Activated T-helper 2 cell treated with anti-CD3 and anti-CD28 coated beads, Interferon-gamma antibody, Interleukin-2, Interleukin-4, amounts not matched to agents 10 μg/mL and 5 μg/mL and 100 μg/mL, durations not matched to agents 14 hours and 24 hours and 36 hours (primary cell): Measurements from ENCODE around the gene APBB2. TPM values are rescaled to one million over a fixed set of nuclear protein-coding genes. Genes with fewer than 3 reads are reported as not detected.
"Not testable (repeated sequence)": the region's sequence is repeated elsewhere in the genome, so short reads cannot be mapped to it uniquely, and the experiment has no call there.

Source experiments
- DNase-seq: peaks from one replicate; pipeline ENCODE4 v3.0.0; 2021; ENCODE audit warnings: low spot score
- H3K27ac Mint-ChIP-seq: one replicate; pipeline ENCODE4 v1.8.0; 2021; ENCODE audit warnings: mixed read lengths
- H3K27me3 Mint-ChIP-seq: one replicate; pipeline ENCODE4 v1.8.0; 2021; ENCODE audit warnings: low read depth, mixed read lengths
- H3K36me3 Mint-ChIP-seq: one replicate; pipeline ENCODE4 v1.8.0; 2021; ENCODE audit warnings: low read depth, mixed read lengths
- H3K4me1 Mint-ChIP-seq: one replicate; pipeline ENCODE4 v1.8.0; 2021; ENCODE audit warnings: low read depth, mixed read lengths
- H3K4me3 Mint-ChIP-seq: one replicate; pipeline ENCODE4 v1.8.0; 2021; ENCODE audit warnings: low read depth, mild to moderate bottlenecking, moderate library complexity, mixed read lengths
- H3K9me3 Mint-ChIP-seq: one replicate; pipeline ENCODE4 v1.8.0; 2021; ENCODE audit warnings: mixed read lengths
- intact Hi-C: fragments of 100-400 bp; cut with micrococcal nuclease; formaldehyde crosslinking; loops from one replicate; pipeline ENCODE4 v1.15.1; 2023
- total RNA-seq: library from RNA; stranded (reverse); gene quantifications from 2 replicates; pipeline ENCODE4 v1.2.3, GENCODE V29; 2022

Gene APBB2
- total RNA-seq, 1 donor from 2014 or later = 0.73 TPM

- no peaks in the 10 kb centered on the region for H3K27me3 Mint-ChIP-seq
- DNase-seq = no peak
- H3K9me3 Mint-ChIP-seq = no peaks in the 10 kb centered on the region
- intact Hi-C loops = no loop called here
- H3K36me3 Mint-ChIP-seq = no peaks in the 10 kb centered on the region
- H3K4me3 Mint-ChIP-seq = no peak overlapping the region
- no peak overlapping the region for H3K27ac Mint-ChIP-seq
- H3K4me1 Mint-ChIP-seq = no peaks in the 10 kb centered on the region
Measured at GRCh38 chr4:41158274-41158673, 56.1 kb downstream of the APBB2 start.

- no peaks in the 10 kb centered on the region for H3K27me3 Mint-ChIP-seq
- no peaks in the 10 kb centered on the region for H3K36me3 Mint-ChIP-seq
- H3K9me3 Mint-ChIP-seq = no peaks in the 10 kb centered on the region
- no peak overlapping the region for H3K27ac Mint-ChIP-seq
- intact Hi-C loops = no loop called here
- H3K4me3 Mint-ChIP-seq = no peak overlapping the region
- H3K4me1 Mint-ChIP-seq = no peaks in the 10 kb centered on the region
- DNase-seq = no peak
Measured at GRCh38 chr4:41157009-41157408, 57.3 kb downstream of the APBB2 start.

GRCh38 chr4:41156574-41156973, 57.8 kb downstream of the APBB2 start:
- Mint-ChIP-seq H3K27ac (no peak overlapping the region), H3K9me3 (no peaks in the 10 kb centered on the region), H3K4me3 (no peak overlapping the region), H3K36me3 (no peaks in the 10 kb centered on the region), H3K4me1 (no peaks in the 10 kb centered on the region), H3K27me3 (no peaks in the 10 kb centered on the region)
- intact Hi-C loops = no loop called here
- DNase-seq = no peak

GRCh38 chr4:41155194-41155830, 59.0 kb downstream of the APBB2 start:
- no peaks in the 10 kb centered on the region for H3K4me1 Mint-ChIP-seq
- H3K36me3 Mint-ChIP-seq = no peaks in the 10 kb centered on the region
- H3K27ac Mint-ChIP-seq = no peak overlapping the region
- intact Hi-C loops = no loop called here
- no peaks in the 10 kb centered on the region for H3K27me3 Mint-ChIP-seq
- no peak for DNase-seq
- no peaks in the 10 kb centered on the region for H3K9me3 Mint-ChIP-seq
- H3K4me3 Mint-ChIP-seq = no peak overlapping the region

- H3K4me1 Mint-ChIP-seq = no peaks in the 10 kb centered on the region
- intact Hi-C loops = no loop called here
- no peak overlapping the region for H3K27ac Mint-ChIP-seq
- no peaks in the 10 kb centered on the region for H3K9me3 Mint-ChIP-seq
- no peaks in the 10 kb centered on the region for H3K27me3 Mint-ChIP-seq
- no peaks in the 10 kb centered on the region for H3K36me3 Mint-ChIP-seq
- no peak overlapping the region for H3K4me3 Mint-ChIP-seq
- no peak for DNase-seq
Measured at GRCh38 chr4:41154814-41155177, 59.5 kb downstream of the APBB2 start.

- no peaks in the 10 kb centered on the region for H3K9me3 Mint-ChIP-seq
- DNase-seq = no peak
- H3K27me3 Mint-ChIP-seq = no peaks in the 10 kb centered on the region
- intact Hi-C loops = no loop called here
- H3K4me1 Mint-ChIP-seq = no peaks in the 10 kb centered on the region
- H3K4me3 Mint-ChIP-seq = no peak overlapping the region
- H3K27ac Mint-ChIP-seq = no peak overlapping the region
- no peaks in the 10 kb centered on the region for H3K36me3 Mint-ChIP-seq
Measured at GRCh38 chr4:41154010-41154813, 60.1 kb downstream of the APBB2 start.

GRCh38 chr4:41150401-41150800, 63.9 kb downstream of the APBB2 start:
- intact Hi-C loops = no loop called here
- no peaks in the 10 kb centered on the region for H3K4me1 Mint-ChIP-seq
- H3K4me3 Mint-ChIP-seq = no peak overlapping the region
- no peaks in the 10 kb centered on the region for H3K27me3 Mint-ChIP-seq
- H3K36me3 Mint-ChIP-seq = no peaks in the 10 kb centered on the region
- no peak overlapping the region for H3K27ac Mint-ChIP-seq
- no peak for DNase-seq
- H3K9me3 Mint-ChIP-seq = no peaks in the 10 kb centered on the region

- H3K4me1 Mint-ChIP-seq, H3K4me3 Mint-ChIP-seq, intact Hi-C loops: not testable (repeated sequence)
Measured at GRCh38 chr4:41149568-41149967, 64.8 kb downstream of the APBB2 start.

GRCh38 chr4:41148931-41149330, 65.4 kb downstream of the APBB2 start:
- Mint-ChIP-seq H3K4me1 (no peaks in the 10 kb centered on the region), H3K27ac (no peak overlapping the region), H3K9me3 (no peaks in the 10 kb centered on the region), H3K36me3 (no peaks in the 10 kb centered on the region), H3K27me3 (peaks cover 3% of the 10 kb centered on the region), H3K4me3 (no peak overlapping the region)
- DNase-seq = no peak
- intact Hi-C loops = no loop called here

More at GRCh38 chr4:41149568-41149967, 64.8 kb downstream of the APBB2 start:
- not testable (repeated sequence) for H3K27me3 Mint-ChIP-seq, H3K9me3 Mint-ChIP-seq, DNase-seq, H3K27ac Mint-ChIP-seq, H3K36me3 Mint-ChIP-seq

- DNase-seq = no peak
- intact Hi-C loops = no loop called here
- H3K4me3 Mint-ChIP-seq = no peak overlapping the region
- H3K36me3 Mint-ChIP-seq = no peaks in the 10 kb centered on the region
- no peaks in the 10 kb centered on the region for H3K9me3 Mint-ChIP-seq
- H3K27me3 Mint-ChIP-seq = peaks cover 3% of the 10 kb centered on the region
- no peaks in the 10 kb centered on the region for H3K4me1 Mint-ChIP-seq
- H3K27ac Mint-ChIP-seq = no peak overlapping the region
Measured at GRCh38 chr4:41148292-41148691, 66.0 kb downstream of the APBB2 start.

GRCh38 chr4:41147570-41147969, 66.8 kb downstream of the APBB2 start:
- intact Hi-C loops, H3K27ac Mint-ChIP-seq, H3K4me1 Mint-ChIP-seq: not testable (repeated sequence)

GRCh38 chr4:41146716-41147506, 67.4 kb downstream of the APBB2 start:
- Mint-ChIP-seq H3K9me3 (no peaks in the 10 kb centered on the region), H3K27ac (no peak overlapping the region), H3K4me1 (no peaks in the 10 kb centered on the region), H3K36me3 (no peaks in the 10 kb centered on the region), H3K27me3 (peaks cover 3% of the 10 kb centered on the region), H3K4me3 (no peak overlapping the region)
- DNase-seq = no peak
- intact Hi-C loops = no loop called here

More at GRCh38 chr4:41147570-41147969, 66.8 kb downstream of the APBB2 start:
- H3K9me3 Mint-ChIP-seq, DNase-seq, H3K4me3 Mint-ChIP-seq, H3K27me3 Mint-ChIP-seq, H3K36me3 Mint-ChIP-seq: not testable (repeated sequence)

- Mint-ChIP-seq H3K9me3 (no peaks in the 10 kb centered on the region), H3K4me1 (no peaks in the 10 kb centered on the region), H3K27me3 (peaks cover 3% of the 10 kb centered on the region), H3K27ac (no peak overlapping the region), H3K4me3 (no peak overlapping the region), H3K36me3 (no peaks in the 10 kb centered on the region)
- intact Hi-C loops = no loop called here
- no peak for DNase-seq
Measured at GRCh38 chr4:41146196-41146595, 68.1 kb downstream of the APBB2 start.
